HG02759 (cell line): ENCODE data around the gene FGD4.
A peak's percentile ranks its signal among the peaks of the same experiment; 100 is the strongest.

Experiments
- ATAC-seq: cut with Tn5 transposase; IDR thresholded peaks from one replicate; pipeline ENCODE4 v1.9.1; 2021; ENCODE audit warnings: mild to moderate bottlenecking, moderate library complexity; ENCODE audit not compliant: unreplicated experiment

The FGD4 gene

DNA sequence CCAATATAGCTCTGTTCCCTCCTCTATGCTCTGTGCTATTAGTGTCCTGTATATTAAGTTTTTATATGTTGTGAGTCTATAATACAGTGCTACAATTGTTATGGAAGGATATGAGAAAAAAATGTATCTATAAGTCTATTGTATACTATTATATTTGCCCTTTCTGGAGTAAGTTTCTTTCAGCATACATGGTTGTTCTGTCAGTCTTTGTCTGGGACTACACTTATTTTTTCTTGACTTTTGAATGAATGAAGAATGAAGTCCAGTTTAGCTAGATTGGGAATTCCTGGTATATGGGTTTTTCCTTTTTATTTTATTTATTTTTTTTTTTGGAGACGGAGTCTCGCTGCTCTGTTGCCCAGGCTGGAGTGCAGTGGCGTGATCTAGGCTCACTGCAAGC is 203.7 kb downstream of the FGD4 start:
- ATAC-seq = no peak

DNA sequence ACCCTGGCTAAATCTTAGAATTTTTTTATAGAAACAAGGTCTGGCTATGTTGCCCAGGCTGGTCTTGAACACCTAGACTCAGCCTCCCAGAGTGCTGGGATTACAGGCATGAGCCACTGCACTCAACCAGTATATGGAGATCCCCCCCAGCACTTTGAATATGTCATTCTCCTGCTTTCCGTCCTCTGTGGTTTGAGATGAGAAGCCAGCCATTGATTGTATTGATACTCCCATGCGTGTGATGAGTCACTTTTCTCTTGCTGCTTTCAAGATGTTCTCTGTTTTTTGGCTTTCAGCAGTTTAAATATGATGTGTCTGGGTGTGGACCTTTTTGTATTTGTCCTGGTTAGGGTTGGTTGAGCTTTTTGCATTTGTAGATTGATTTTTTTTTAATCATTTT is 204.5 kb downstream of the FGD4 start:
- peak; percentile 98 for ATAC-seq

DNA sequence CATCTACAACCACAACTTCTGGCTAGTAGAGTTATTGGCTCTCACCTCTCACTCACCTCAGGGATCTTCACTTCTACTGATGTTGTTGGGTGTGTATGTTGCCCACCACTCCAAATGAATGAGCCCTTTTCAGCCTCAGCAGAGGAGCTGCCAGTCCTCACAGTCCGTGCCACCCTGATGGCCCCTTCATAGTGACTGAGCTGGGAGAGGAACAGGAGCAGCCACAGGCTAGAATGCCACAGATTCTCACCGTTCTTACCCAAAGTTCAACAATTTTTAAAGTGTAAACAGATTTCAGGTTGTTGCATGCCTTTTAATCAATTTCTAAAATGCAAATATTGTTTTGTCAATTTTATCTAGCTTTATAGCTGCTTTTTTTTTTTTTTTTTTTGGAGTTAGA is 205.2 kb downstream of the FGD4 start:
- no peak for ATAC-seq

DNA sequence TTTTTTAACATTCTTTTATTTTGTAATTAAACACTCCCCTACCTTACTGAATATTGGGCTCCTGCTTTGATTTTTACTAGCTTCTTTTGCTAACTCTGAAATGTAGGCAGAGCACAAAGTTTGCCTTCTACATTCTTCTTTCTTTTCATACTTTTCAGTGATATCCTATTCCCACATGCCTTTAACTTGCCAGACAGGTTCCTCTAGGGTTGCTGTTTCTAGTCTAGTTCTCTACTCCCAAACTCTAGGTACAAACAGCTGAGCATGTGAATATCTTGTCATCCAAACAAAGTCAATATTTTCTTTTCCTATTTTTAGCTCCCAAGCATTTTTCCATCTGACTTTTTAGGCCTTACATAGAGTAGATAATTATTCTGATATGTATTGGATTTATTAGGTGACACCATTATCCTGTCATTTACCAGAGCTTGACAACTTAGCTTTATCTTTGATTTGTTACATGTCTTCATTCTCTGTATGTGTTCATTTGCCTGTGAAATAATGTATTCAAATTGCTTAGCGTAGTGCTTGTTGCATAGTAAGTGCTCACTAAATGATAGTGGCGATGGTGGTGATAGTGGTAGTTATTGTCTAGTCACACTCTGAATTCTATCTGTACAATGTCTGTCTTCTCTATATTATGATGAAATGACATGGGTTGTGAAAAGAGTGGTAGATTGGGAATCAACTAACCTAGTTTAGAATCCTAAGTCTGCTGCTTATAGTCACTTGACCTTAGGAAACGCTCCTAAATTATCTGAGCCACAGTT is 206.2 kb downstream of the FGD4 start:
- ATAC-seq = no peak

DNA sequence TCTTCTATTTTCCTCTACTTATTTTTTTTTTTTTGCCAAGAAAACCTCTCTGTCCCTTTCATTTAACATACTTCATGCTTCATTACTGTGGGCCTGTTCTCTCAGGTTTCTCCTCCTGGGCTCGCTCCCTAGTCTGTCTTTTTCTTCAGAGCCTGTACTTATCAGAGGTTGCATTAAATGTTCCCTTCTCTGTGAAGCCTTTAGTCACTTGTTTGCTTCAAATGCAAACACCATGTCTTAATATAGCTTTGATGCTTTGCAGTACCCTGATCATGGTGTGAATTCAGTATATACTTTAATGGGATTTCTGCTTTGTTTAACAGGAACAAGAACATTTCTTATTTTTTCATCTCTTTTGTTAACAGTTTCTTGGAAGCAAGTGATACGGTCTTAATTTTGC is 207.1 kb downstream of the FGD4 start:
- no peak for ATAC-seq

DNA sequence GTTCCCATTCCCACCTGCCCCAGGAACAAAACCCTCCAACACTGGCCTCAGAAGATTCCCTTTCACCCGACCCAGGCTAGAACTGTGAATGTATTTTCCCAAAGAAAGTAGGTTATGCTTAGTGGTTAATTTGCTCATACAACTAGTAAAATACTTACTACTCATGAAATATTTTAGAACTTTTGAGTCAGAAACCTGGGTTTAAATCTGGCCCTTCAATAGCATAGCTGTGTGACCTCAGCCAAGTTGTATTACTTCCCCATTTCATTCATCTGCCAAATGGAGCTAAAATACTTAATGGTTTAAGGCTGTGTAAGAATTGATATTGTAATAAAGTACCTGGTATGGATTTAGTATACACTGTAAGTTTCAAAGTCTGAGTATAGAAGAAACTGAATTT is 210.6 kb downstream of the FGD4 start:
- peak; percentile 60 for ATAC-seq

DNA sequence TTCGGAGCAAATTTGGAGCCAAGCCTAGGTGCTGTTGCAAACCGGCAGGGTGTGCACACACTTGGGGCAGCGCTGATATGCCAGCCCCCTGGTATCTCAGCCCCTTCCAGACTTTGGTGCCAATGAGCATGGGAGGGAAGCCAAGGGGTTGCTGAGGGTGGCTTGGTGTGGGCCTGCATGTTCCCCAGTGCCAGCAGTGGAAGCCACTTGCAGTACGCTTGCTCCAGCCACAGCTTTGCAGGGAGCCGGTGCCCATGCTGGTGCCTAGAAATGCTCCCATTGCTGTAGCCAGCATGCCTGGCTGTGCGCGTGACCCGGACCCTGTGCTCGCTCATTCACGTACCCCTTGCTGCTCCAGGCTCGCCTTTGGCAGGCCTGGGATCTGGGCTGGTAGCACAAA is 212.6 kb downstream of the FGD4 start:
- no peak for ATAC-seq

DNA sequence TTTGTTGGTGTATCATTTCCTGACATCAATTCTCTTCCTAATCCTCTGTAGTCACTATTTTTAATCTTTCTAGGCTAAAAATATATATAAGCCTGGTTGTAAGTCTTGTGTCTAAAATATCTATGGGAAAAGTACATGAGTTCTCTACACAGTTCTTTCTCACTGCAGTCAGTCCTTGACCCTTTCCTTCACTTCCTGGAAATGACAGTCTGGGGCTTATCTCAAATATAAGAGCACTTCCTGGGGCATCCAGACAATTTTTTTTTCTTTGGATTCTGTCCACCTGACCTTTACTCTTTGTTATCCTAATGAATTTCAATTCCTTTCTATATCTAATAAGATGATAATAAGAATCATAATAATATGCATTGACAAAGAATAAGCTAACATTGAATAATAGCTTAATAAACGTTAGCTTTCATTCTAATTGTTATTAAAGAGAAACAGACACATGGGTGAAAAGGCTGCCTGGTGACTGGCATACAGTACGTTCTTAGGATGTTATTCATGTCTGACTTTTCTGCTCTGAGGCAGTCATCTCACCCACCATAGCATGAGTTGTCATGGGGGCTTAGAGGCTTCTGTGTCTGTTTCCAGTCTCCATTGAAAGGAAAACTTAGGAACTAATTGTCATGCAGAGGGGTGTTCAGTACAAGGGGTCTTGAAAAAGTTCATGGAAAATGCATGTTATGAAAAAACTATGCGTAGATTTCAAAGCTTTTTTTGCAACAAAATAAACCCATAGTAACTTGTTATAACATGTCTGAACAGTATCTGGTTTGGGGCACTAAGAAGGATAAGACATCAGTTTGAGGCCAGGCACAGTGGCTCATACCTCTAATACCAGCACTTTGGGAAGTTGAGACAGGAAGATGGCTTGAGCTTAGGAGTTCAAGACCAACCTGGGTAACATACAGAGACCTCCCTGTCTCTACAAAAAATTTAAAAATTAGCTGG is 213.6 kb downstream of the FGD4 start:
- no peak for ATAC-seq

DNA sequence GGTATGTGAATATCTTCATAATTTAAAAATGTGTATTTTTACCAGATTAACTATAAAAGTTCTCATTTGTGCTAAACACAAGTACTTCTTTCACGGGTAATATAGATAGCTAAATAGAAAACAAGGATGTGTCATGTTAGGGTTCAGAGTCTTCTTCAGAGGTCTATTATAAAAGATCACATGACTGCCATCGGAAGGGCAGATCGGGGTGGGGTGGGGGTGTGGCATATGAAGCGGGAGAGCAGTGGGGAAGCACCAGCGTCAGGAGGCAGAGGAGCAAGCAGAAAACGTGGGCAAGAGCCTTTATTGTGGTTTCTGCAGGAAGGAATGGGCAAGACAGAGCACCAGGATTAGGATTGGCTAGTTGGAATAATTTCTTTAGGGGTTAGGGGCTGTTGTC is 216.1 kb downstream of the FGD4 start:
- no peak for ATAC-seq

DNA sequence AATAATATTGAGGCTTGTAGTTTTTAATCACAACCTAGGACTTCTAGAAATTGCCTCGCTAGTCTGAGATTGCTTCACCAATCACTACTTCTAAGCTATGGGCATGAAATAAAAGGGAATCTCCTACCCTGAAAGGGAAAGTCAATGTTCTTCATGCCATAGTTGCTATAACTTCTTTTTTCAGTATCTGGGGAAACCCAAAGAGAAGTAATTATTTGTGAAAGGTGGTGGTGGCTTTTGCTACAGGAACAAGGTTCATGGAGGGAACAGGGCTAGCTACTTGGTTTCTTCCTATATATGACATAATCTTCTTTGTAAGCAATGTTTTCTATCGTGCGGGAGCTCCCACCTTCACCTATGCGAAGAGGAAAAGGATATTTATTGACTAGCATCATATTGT is 218.2 kb downstream of the FGD4 start:
- no peak for ATAC-seq

DNA sequence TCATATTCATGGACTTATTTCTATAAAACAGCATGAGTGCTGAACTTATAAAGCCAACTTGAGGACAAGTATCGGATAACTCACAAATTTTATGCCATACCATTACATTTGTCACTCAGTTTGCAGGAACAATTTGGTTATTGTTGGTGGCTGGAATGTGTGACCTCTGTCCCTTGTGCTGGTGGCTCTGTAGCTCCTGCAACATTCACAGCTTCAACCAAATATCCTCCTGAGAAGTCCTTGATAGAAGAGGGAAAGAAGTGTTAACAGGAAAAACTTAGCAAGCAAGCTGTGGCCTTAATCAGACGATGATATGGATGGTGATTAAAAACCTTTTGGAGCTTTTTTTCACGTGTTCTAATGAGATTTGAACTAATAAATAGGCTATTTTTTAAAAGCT is 218.8 kb downstream of the FGD4 start:
- ATAC-seq = no peak

DNA sequence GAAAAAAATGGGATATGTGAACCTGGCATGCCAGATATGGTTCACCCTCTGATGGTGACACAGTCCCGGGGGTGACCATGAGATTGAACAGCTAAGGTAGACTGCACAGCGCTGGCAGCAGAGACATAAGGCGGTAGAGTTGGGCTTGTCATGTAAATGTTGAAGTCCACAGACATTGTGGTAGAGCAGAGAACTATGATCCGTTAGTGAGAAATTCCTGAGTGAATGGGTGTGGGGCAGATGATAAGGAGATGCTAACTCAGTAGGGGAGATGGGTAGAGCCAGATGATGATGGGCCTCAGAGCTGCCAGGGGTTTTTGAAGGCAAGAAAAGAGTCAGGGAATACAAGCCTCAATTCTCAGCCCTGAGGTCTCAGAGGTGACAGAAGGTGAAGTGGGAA is 228.6 kb downstream of the FGD4 start:
- ATAC-seq = no peak

DNA sequence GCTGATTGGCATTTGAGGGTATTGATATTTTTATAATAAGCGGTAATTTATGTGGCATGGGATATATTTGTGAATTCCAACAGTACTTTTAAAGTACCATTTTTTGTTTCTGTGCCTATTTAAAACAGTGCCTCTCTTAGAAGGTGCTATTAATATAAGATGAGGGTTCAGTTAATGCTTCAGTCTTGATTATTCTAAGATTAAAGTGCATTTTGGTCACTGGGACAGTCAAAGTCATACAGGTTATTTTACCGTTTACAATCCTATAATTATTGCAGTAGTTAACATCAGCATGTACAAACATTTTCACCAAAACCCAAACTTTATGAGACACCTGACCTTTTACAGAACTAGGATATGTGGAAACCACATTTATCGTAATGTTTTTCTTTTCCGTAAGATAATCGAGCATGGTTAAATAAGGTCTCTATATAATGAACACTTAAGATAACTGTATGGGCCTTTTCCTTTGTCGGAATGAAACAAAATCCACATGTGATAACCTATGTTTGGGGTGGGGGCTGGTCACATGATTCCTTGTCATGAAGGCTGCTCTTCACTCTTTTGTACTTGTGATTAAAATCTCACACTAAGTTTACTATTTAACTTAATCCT is 242.0 kb downstream of the FGD4 start:
- ATAC-seq = no peak

DNA sequence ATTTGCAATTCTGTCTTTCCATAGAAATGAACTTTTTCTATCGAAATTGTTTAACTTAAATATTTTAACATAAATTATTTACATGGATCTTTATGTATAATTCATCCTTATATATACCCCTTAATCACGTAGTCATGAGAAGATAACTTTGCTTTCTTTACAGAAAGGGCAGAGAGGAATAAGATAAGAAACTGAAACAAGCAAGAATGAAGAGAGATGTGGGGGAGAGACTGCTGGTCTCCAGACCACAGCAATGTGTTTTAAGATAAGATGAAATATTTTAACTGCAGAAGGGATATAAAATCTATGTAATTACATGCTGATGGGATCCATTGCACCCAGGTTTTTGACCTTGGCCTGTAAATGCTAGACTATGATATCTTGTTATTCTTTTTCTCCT is 245.1 kb downstream of the FGD4 start:
- ATAC-seq = no peak

DNA sequence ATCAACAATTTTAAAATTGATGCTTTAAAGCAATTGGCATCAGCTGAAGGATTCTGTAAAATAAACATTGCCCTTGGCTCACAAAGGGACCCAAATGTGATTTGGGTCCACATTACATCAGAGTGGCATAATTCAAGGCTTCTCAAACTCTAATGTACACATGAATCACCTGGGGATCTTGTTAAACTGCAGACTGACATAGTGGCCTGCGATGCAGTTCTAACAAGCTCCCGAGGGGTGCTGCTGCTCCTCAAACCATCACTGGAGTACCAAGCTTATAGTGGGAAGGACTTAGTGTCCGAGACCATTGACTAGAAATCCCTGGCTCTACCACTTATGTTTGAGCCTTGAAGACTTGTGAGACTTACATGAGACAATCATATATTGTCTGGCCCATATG is 247.9 kb downstream of the FGD4 start:
- ATAC-seq = no peak

DNA sequence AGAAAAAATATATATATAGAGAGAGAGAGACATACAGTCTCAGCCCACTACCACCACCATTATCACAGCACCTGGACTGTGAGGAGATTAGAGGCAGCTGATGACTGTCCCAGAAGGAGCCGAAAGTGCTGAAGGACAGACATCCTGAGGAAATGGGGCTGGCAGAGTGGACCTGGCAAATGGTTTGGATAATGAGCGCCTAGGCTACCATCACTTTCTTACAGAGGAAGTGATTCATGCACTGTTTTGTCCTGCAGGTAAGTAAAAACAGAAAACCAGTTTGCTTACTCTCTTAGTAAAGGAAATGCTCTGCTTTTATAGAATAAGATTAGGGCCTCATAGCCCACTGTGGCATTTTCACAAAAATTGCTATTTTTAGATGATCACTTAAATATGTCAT is 251.2 kb downstream of the FGD4 start:
- ATAC-seq = no peak

DNA sequence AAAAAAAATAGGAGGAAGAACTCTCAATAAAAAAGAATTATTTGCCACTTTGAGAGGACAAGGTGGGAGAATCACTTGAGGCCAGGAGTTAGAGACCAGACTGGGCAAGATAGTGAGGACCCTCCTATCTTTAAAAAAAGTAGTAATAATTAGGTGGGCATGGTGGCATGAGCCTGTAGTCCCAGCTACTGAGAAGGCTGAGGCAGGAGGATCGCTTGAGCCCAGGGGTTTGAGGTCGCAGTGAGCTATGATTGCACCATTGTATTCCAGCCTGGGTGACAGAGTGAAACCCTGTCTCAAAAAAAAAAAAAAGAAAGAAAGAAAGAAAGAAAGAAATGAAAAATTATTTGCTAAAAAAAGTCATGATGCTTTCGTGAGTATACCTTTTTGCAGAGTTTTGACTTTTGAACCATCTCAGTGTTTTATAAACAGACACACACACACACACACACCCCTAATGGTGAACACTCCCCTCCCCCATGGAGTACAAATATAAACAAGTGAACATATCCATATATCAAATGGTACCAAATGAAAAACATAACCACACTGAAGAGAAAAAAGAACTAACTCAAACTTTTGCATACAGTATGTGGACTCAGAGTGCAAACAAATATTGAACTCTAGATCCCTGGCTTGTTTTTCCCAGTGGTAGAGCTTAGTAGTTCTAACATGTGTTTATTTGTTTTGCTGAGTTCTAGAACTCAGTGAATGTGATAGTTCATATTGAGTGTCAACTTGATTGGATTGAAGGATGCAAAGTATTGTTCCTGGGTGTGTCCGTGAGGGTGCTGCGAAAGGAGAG is 252.0 kb downstream of the FGD4 start:
- no peak for ATAC-seq

DNA sequence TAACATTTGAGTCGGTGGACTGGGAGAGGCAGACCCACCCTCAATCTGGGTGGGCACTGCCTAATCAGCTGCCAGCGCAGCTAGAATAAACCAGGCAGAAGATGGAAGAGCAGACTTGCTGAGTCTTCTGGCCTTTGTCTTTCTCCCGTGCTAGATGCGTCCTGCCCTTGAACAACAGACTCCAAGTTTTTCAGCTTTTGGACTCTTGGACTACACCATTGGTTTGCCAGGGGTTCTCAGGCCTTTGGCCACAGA is 252.5 kb downstream of the FGD4 start:
- no peak for ATAC-seq

DNA sequence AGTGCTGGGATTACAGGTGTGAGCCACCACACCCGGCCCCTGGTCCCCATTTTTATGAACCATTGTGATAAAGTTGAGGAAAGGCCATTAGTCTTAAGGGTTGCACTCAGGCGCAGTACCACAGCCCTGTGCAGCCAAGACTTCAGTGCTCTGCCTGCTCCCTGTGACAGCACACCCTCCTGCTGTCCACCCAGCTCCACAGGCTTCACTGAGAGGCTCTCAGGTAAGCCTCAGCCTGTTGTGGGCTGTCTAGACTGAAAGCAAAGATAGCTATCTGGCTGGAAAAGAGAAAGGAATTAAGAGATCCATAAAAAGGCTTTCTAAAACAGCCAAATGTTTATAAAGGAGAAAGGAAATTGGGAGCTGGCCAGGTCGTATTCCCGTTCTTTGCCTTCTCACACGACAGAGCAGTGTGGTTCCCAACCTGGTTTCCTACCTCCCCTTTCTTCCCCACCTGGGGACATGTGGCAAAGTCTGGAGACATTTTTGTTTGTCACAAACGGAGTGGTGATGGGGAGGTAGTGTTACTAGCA is 260.6 kb downstream of the FGD4 start:
- ATAC-seq = no peak

DNA sequence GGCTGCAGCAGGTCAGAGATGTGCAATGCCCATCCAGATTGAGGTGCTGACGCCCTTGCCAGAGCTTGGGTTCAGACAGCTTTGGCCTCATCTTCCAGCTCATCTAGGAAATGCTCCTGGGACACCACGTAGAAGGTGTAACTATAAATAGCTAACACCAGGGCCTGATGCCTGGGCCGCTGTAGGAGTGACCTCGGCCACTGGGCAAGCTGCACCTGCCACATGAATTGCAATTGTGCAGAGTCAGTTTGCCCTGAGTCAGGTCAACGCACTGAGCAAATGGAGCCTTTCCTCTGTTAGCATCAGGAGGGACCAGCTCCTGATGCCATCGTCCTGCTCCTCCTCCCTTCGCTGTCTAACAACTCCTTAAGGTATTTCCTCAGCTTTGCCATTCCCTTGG is 262.3 kb downstream of the FGD4 start:
- no peak for ATAC-seq

DNA sequence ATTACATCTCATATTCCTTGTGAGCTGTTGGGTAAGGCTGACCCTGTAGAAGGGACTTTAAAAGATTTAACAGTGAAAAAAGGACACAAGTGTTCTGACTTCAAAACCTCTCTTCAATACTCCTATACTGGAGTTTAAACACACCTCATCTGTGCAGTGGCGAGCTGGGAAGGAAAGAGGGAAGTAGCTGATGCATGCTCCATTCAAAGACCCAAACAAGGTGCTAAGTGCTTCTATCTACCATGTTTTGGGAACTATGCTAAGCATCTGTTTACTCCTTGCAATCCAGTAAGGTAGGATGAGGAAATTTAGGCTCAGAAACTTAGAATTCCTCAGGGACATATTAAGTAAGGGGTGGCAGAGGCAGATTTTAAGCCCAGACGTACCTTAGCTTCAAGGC is 263.3 kb downstream of the FGD4 start:
- no peak for ATAC-seq
